ENCODE measurements around the gene UBR1. TPM values are rescaled to one million over a fixed set of nuclear protein-coding genes. Genes with fewer than 3 reads are reported as not detected.

UBR1 gene
- total RNA-seq, 1 donor from 2014 or later, result 21.9 TPM

GRCh38 chr15:42919308-42919707 lies 186.5 kb downstream of the UBR1 start:
- Histone ChIP-seq H3K4me3 (peak overlapping the region; percentile 97 to 98), H3K27ac (peak overlapping the region; percentile 95), H3K4me1 (peaks cover 18% of the 10 kb centered on the region), H3K36me3 (no peaks in the 10 kb centered on the region), H3K27me3 (no peaks in the 10 kb centered on the region), H3K9me3 (no peaks in the 10 kb centered on the region)
- intact Hi-C loops (cut with DNase I), result no loop called here
- no peak for DNase-seq (ENCODE audit: extremely low spot score in 2 of 2)
- TF ChIP-seq POLR2A (IDR thresholded peaks at IDR 0.05), result no peak

- no peak overlapping the region for H3K27ac ChIP-seq
- no peak overlapping the region for H3K4me3 ChIP-seq
- intact Hi-C loops (cut with DNase I), result no loop called here
- TF ChIP-seq POLR2A (IDR thresholded peaks at IDR 0.05) (no peak), POLR2AphosphoS5 (IDR thresholded peaks at IDR 0.05; ENCODE audit: insufficient read depth in 1 of 2, low read depth in 1 of 2) (no peak), CTCF (IDR thresholded peaks at IDR 0.05) (no peak)
- H3K9me3 ChIP-seq, result no peaks in the 10 kb centered on the region
- no peak for DNase-seq (ENCODE audit: extremely low spot score in 2 of 2)
- peaks cover 18% of the 10 kb centered on the region for H3K4me1 ChIP-seq
- H3K36me3 ChIP-seq, result no peaks in the 10 kb centered on the region
- H3K27me3 ChIP-seq, result no peaks in the 10 kb centered on the region
These were observed 187.8 kb downstream of the UBR1 start for GRCh38 chr15:42918047-42918446.

GRCh38 chr15:42915654-42916315 lies 190.1 kb downstream of the UBR1 start:
- no peak for TF ChIP-seq POLR2AphosphoS5 (IDR thresholded peaks at IDR 0.05; ENCODE audit: insufficient read depth in 1 of 2, low read depth in 1 of 2)
- no peak for TF ChIP-seq CTCF (IDR thresholded peaks at IDR 0.05)
- TF ChIP-seq POLR2A (IDR thresholded peaks at IDR 0.05), result no peak

GRCh38 chr15:42914728-42915497 lies 190.9 kb downstream of the UBR1 start:
- no peak for TF ChIP-seq CTCF (IDR thresholded peaks at IDR 0.05)
- TF ChIP-seq POLR2A (IDR thresholded peaks at IDR 0.05), result no peak
- TF ChIP-seq POLR2AphosphoS5 (IDR thresholded peaks at IDR 0.05; ENCODE audit: insufficient read depth in 1 of 2, low read depth in 1 of 2), result no peak
- intact Hi-C loops (cut with DNase I), result loop anchor here (5.0 kb wide), 1 partner anchor 372 kb away; no protein-coding TSS in a partner anchor
- no peaks in the 10 kb centered on the region for H3K9me3 ChIP-seq

More at GRCh38 chr15:42915654-42916315, 190.1 kb downstream of the UBR1 start:
- intact Hi-C loops (cut with DNase I), result no loop called here
- Histone ChIP-seq H3K27ac (no peak overlapping the region), H3K9me3 (no peaks in the 10 kb centered on the region), H3K27me3 (no peaks in the 10 kb centered on the region), H3K36me3 (no peaks in the 10 kb centered on the region), H3K4me3 (no peak overlapping the region), H3K4me1 (peaks cover 10% of the 10 kb centered on the region)
- no peak for DNase-seq (ENCODE audit: extremely low spot score in 2 of 2)

GRCh38 chr15:42911058-42911592 lies 194.7 kb downstream of the UBR1 start:
- intact Hi-C loops (cut with DNase I), result loop anchor here (5.0 kb wide), 1 partner anchor 376 kb away; no protein-coding TSS in a partner anchor
- TF ChIP-seq CTCF (IDR thresholded peaks at IDR 0.05) (no peak), POLR2A (IDR thresholded peaks at IDR 0.05) (no peak), POLR2AphosphoS5 (IDR thresholded peaks at IDR 0.05; ENCODE audit: insufficient read depth in 1 of 2, low read depth in 1 of 2) (no peak)
- Histone ChIP-seq H3K4me3 (no peak overlapping the region), H3K27me3 (no peaks in the 10 kb centered on the region), H3K9me3 (no peaks in the 10 kb centered on the region), H3K27ac (no peak overlapping the region), H3K36me3 (no peaks in the 10 kb centered on the region), H3K4me1 (no peaks in the 10 kb centered on the region)
- no peak for DNase-seq (ENCODE audit: extremely low spot score in 2 of 2)

More at GRCh38 chr15:42914728-42915497, 190.9 kb downstream of the UBR1 start:
- Histone ChIP-seq H3K4me3 (no peak overlapping the region), H3K27me3 (no peaks in the 10 kb centered on the region), H3K4me1 (peaks cover 9% of the 10 kb centered on the region), H3K36me3 (no peaks in the 10 kb centered on the region), H3K27ac (no peak overlapping the region)
- DNase-seq (ENCODE audit: extremely low spot score in 2 of 2), result no peak
